Hepatocyte (in vitro differentiated cells): Measurements from ENCODE around the gene LRRC8D. TPM values are rescaled to one million over a fixed set of nuclear protein-coding genes. Genes with fewer than 3 reads are reported as not detected.

Experiments used
- DNase-seq: peaks from one replicate; pipeline ENCODE4 v3.0.0-alpha.2; 2016; ENCODE audit warnings: low spot score
- H2AFZ ChIP-seq: fragments of 200-600 bp; sonication (generic); 2 replicates; pipeline ENCODE4 v1.6.0; 2016; ENCODE audit warnings: antibody characterized with exemption, mild to moderate bottlenecking
- H3K27ac ChIP-seq: fragments of 200-600 bp; sonication (generic); 2 replicates; pipeline ENCODE4 v1.5.1; 2016; ENCODE audit warnings: mild to moderate bottlenecking
- H3K27me3 ChIP-seq: fragments of 200-600 bp; sonication (generic); 2 replicates; pipeline ENCODE4 v1.6.1; 2016
- H3K36me3 ChIP-seq: fragments of 200-600 bp; sonication (generic); replicated peaks from 2 replicates; pipeline ENCODE4 v1.5.1; 2016; ENCODE audit warnings: low read depth; ENCODE audit not compliant: insufficient read depth
- H3K4me1 ChIP-seq: fragments of 200-600 bp; sonication (generic); 2 replicates; pipeline ENCODE4 v1.5.1; 2016; ENCODE audit warnings: mild to moderate bottlenecking, moderate library complexity; ENCODE audit not compliant: insufficient read depth
- H3K4me2 ChIP-seq: fragments of 200-600 bp; sonication (generic); 2 replicates; pipeline ENCODE4 v1.6.0; 2016
- H3K4me3 ChIP-seq: fragments of 200-600 bp; sonication (generic); 2 replicates; pipeline ENCODE4 v1.5.1; 2016; ENCODE audit warnings: mild to moderate bottlenecking
- H3K79me2 ChIP-seq: fragments of 200-600 bp; sonication (generic); 2 replicates; pipeline ENCODE4 v1.6.0; 2017; ENCODE audit warnings: mild to moderate bottlenecking
- H3K9me2 ChIP-seq: fragments of 200-600 bp; sonication (generic); replicated peaks from 2 replicates; pipeline ENCODE4 v1.6.0; 2017; ENCODE audit warnings: mild to moderate bottlenecking; ENCODE audit not compliant: insufficient read depth
- H3K9me3 ChIP-seq: fragments of 200-600 bp; sonication (generic); 2 replicates; pipeline ENCODE4 v1.5.1; 2016; ENCODE audit warnings: low read depth, mild to moderate bottlenecking
- H4K20me1 ChIP-seq: fragments of 200-600 bp; sonication (generic); 2 replicates; pipeline ENCODE4 v1.6.0; 2016; ENCODE audit warnings: mild to moderate bottlenecking; ENCODE audit not compliant: insufficient read depth, poor library complexity, severe bottlenecking
- CTCF ChIP-seq: fragments of 200-600 bp; sonication (generic); IDR thresholded peaks from 2 replicates; pipeline ENCODE4 v1.5.1; 2016; ENCODE audit warnings: antibody characterized with exemption, mild to moderate bottlenecking; ENCODE audit not compliant: poor library complexity
- EZH2 ChIP-seq: fragments of 200-600 bp; sonication (generic); IDR thresholded peaks from 2 replicates; pipeline ENCODE4 v1.6.1; 2016; ENCODE audit warnings: antibody characterized with exemption, mild to moderate bottlenecking, borderline replicate concordance
- EZH2phosphoT487 ChIP-seq: fragments of 200-600 bp; sonication (generic); IDR thresholded peaks from one replicate; pipeline ENCODE4 v1.6.1; 2018; ENCODE audit warnings: antibody characterized with exemption, mild to moderate bottlenecking, low read depth, moderate library complexity; ENCODE audit not compliant: unreplicated experiment, severe bottlenecking
- WGBS: methylation state at CpG from one replicate; pipeline ENCODE4 v1.1.6; 2016; ENCODE audit warnings: low lambda C conversion rate; ENCODE audit errors: missing lambda C conversion rate; 5-methylcytosine and 5-hydroxymethylcytosine counted together
- polyA plus RNA-seq: library from polyadenylated mRNA; unstranded; fragments of >200 nt; fragmentation: Nextera tagmentation; extraction: Ambion mirVana; gene quantifications from 2 replicates; pipeline ENCODE4 v1.2.1, GENCODE V29; 2016
- total RNA-seq: library from RNA; depleted of rRNA; stranded (reverse); fragments of >200 nt; gene quantifications from 2 replicates; pipeline ENCODE4 v1.2.3, GENCODE V29; 2014

The LRRC8D gene
- total and polyA plus RNA-seq, 2 experiments from 2014 or later, result 15.1 to 28.9 TPM

- no peaks in the 10 kb centered on the region for H3K27me3 ChIP-seq
- peaks cover 23% of the 10 kb centered on the region for H3K4me1 ChIP-seq
- no peak overlapping the region for H3K27ac ChIP-seq
- H3K36me3 ChIP-seq, result no peaks in the 10 kb centered on the region
- H3K4me2 ChIP-seq, result no peak overlapping the region
- no peaks in the 10 kb centered on the region for H3K9me2 ChIP-seq
- H3K9me3 ChIP-seq, result no peaks in the 10 kb centered on the region
- no peak for DNase-seq
- 23% methylated on average over 2 of the region's 2 CpGs for WGBS
- peaks cover 33% of the 10 kb centered on the region for H3K79me2 ChIP-seq
- H2AFZ ChIP-seq, result no peak overlapping the region
- no peaks in the 10 kb centered on the region for H4K20me1 ChIP-seq
- no peak for TF ChIP-seq EZH2phosphoT487
- no peak for TF ChIP-seq CTCF
- TF ChIP-seq EZH2, result no peak
- no peak overlapping the region for H3K4me3 ChIP-seq
Measured at GRCh38 chr1:89910780-89911179, 89.9 kb downstream of the LRRC8D start.

- H3K27me3 ChIP-seq, result no peaks in the 10 kb centered on the region
- peaks cover 21% of the 10 kb centered on the region for H3K4me1 ChIP-seq
- H4K20me1 ChIP-seq, result no peaks in the 10 kb centered on the region
- no peaks in the 10 kb centered on the region for H3K36me3 ChIP-seq
- H3K9me2 ChIP-seq, result no peaks in the 10 kb centered on the region
- no peaks in the 10 kb centered on the region for H3K9me3 ChIP-seq
- no peak overlapping the region for H3K4me2 ChIP-seq
- H3K4me3 ChIP-seq, result no peak overlapping the region
- no peak overlapping the region for H3K27ac ChIP-seq
- DNase-seq, result no peak
- WGBS, result 73% methylated on average over 10 of the region's 10 CpGs
- H2AFZ ChIP-seq, result no peak overlapping the region
- TF ChIP-seq EZH2 (no peak), EZH2phosphoT487 (no peak), CTCF (no peak)
- peaks cover 33% of the 10 kb centered on the region for H3K79me2 ChIP-seq
Measured at GRCh38 chr1:89911191-89911991, 90.6 kb downstream of the LRRC8D start.

GRCh38 chr1:89912073-89912472 lies 91.2 kb downstream of the LRRC8D start:
- Histone ChIP-seq H3K36me3 (no peaks in the 10 kb centered on the region), H3K4me3 (no peak overlapping the region), H3K4me2 (no peak overlapping the region), H3K4me1 (peaks cover 16% of the 10 kb centered on the region), H3K27me3 (no peaks in the 10 kb centered on the region), H3K9me2 (no peaks in the 10 kb centered on the region), H4K20me1 (no peaks in the 10 kb centered on the region), H3K9me3 (no peaks in the 10 kb centered on the region), H3K27ac (no peak overlapping the region), H3K79me2 (peaks cover 33% of the 10 kb centered on the region), H2AFZ (no peak overlapping the region)
- 65% methylated on average over 1 of the region's 1 CpG for WGBS
- no peak for DNase-seq
- TF ChIP-seq EZH2phosphoT487 (no peak), CTCF (no peak), EZH2 (no peak)
